ENCODE data around the gene OR2J2. TPM values are rescaled to one million over a fixed set of nuclear protein-coding genes. Genes with fewer than 3 reads are reported as not detected.
"Not testable (repeated sequence)": the region's sequence is repeated elsewhere in the genome, so short reads cannot be mapped to it uniquely, and the experiment has no call there.

Gene OR2J2
- total and polyA plus RNA-seq, 3 donors from 2014 or later: 0.54 to 4.4 (median 3.0) TPM

DNA sequence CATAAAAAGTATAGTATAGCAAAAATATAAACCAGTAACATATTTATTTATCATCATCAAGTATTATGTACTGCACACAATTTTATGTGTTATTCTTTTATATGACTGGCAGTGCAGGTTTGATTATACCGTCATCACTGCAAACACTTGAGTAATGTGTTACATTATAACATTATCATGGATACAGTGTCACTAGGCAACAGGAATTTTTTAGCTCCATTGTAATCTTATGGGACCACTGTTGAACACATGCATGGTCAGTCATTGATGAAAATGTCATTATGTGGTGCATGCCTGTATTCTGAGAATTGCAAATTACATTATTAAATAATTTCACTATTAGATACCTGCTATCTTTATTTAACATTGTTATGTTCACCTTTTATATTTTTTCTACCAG lies 29.1 kb upstream of the OR2J2 start:
- no peak overlapping the region for H3K4me3 ChIP-seq
- 43 to 57% methylated on average over 1 of the region's 1 CpG for WGBS, 2 donors
- intact Hi-C loops (cut with DNase I; ENCODE audit: low total_unique reads): no loop called here

GRCh38 chr6:29142309-29142708 lies 28.4 kb upstream of the OR2J2 start:
- no peak for DNase-seq
- Histone ChIP-seq H3K4me1 (no peaks in the 10 kb centered on the region), H3K27ac (no peak overlapping the region), H3K36me3 (ENCODE audit: low read depth, missing control alignments) (no peaks in the 10 kb centered on the region), H3K4me3 (no peak overlapping the region), H3K9me3 (no peaks in the 10 kb centered on the region), H3K27me3 (no peaks in the 10 kb centered on the region)
- intact Hi-C loops (cut with DNase I; ENCODE audit: low total_unique reads): no loop called here
- TF ChIP-seq, protein P1, sequence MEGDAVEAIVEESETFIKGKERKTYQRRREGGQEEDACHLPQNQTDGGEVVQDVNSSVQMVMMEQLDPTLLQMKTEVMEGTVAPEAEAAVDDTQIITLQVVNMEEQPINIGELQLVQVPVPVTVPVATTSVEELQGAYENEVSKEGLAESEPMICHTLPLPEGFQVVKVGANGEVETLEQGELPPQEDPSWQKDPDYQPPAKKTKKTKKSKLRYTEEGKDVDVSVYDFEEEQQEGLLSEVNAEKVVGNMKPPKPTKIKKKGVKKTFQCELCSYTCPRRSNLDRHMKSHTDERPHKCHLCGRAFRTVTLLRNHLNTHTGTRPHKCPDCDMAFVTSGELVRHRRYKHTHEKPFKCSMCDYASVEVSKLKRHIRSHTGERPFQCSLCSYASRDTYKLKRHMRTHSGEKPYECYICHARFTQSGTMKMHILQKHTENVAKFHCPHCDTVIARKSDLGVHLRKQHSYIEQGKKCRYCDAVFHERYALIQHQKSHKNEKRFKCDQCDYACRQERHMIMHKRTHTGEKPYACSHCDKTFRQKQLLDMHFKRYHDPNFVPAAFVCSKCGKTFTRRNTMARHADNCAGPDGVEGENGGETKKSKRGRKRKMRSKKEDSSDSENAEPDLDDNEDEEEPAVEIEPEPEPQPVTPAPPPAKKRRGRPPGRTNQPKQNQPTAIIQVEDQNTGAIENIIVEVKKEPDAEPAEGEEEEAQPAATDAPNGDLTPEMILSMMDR (IDR thresholded peaks at IDR 0.05): no peak
- TF ChIP-seq POLR2A (IDR thresholded peaks at IDR 0.05): no peak

More for the DNA sequence above, 29.1 kb upstream of the OR2J2 start:
- no peaks in the 10 kb centered on the region for H3K4me1 ChIP-seq
- no peak for DNase-seq
- TF ChIP-seq, protein P1 (IDR thresholded peaks at IDR 0.05): no peak
- TF ChIP-seq POLR2A (IDR thresholded peaks at IDR 0.05): no peak
- H3K27ac ChIP-seq: no peak overlapping the region
- no peaks in the 10 kb centered on the region for H3K36me3 ChIP-seq (ENCODE audit: low read depth, missing control alignments)
- H3K27me3 ChIP-seq: no peaks in the 10 kb centered on the region
- H3K9me3 ChIP-seq: no peaks in the 10 kb centered on the region

GRCh38 chr6:29146179-29146578 lies 24.5 kb upstream of the OR2J2 start:
- TF ChIP-seq, protein P1 (IDR thresholded peaks at IDR 0.05): no peak
- no peak for TF ChIP-seq POLR2A (IDR thresholded peaks at IDR 0.05)
- WGBS, 2 donors: 64 to 66% methylated on average over 2 of the region's 2 CpGs
- intact Hi-C loops (cut with DNase I; ENCODE audit: low total_unique reads): no loop called here
- Histone ChIP-seq H3K4me3 (no peak overlapping the region), H3K27me3 (no peaks in the 10 kb centered on the region), H3K27ac (no peak overlapping the region), H3K36me3 (ENCODE audit: low read depth, missing control alignments) (no peaks in the 10 kb centered on the region), H3K9me3 (no peaks in the 10 kb centered on the region), H3K4me1 (no peaks in the 10 kb centered on the region)
- DNase-seq: no peak

DNA sequence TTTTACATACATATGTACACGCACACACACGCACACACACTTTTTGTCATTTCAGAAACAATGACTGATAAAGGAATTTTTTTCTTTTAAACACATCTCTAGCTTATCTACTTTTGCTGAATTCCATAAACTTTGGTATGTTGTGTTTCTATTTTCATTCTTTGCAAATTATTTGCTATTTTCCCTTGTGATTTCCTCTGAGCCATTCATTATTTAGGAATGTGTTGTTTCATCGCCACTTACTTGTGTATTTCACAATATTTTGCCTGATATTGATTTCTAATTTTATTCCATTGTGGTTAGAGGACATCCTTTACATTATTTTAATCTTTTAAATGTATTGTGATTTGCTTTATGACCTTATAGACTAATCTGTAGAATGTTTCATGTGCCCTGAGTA lies 23.6 kb upstream of the OR2J2 start:
- no peak for TF ChIP-seq POLR2A (IDR thresholded peaks at IDR 0.05)
- TF ChIP-seq, protein P1 (IDR thresholded peaks at IDR 0.05): no peak
- Histone ChIP-seq H3K9me3 (no peaks in the 10 kb centered on the region), H3K4me1 (no peaks in the 10 kb centered on the region), H3K36me3 (ENCODE audit: low read depth, missing control alignments) (no peaks in the 10 kb centered on the region), H3K4me3 (no peak overlapping the region), H3K27me3 (no peaks in the 10 kb centered on the region), H3K27ac (no peak overlapping the region)
- 91 to 95% methylated on average over 3 of the region's 3 CpGs for WGBS, 2 donors
- intact Hi-C loops (cut with DNase I; ENCODE audit: low total_unique reads): no loop called here
- no peak for DNase-seq

DNA sequence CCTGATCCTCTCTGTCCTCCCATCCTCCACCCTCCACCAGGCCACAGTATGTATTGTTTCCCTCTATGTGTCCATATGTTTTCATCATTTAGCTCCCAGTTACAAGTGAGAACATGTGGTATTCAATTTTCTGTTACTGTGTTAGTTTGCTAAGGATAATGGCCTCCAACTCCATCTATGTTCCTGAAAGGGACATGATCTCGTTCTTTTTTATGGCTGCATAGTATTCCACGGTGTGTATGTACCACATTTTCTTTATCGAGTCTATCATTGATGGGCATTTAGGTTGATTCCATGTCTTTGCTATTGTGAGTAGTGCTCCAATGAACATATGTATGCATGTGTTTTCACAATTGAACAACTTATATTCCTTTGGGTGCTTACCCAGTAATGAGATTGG lies 21.3 kb upstream of the OR2J2 start:
- H3K4me1 ChIP-seq; H3K9me3 ChIP-seq; intact Hi-C loops (cut with DNase I; ENCODE audit: low total_unique reads); H3K27me3 ChIP-seq; H3K27ac ChIP-seq; DNase-seq; H3K4me3 ChIP-seq; H3K36me3 ChIP-seq (ENCODE audit: low read depth, missing control alignments): not testable (repeated sequence)
- 63 to 71% methylated on average over 3 of the region's 3 CpGs for WGBS, 2 donors

Data from testis (tissue), 3 donors.